ENCODE measurements around the gene DLG2.
A peak's percentile ranks its signal among the peaks of the same experiment; 100 is the strongest.
"Not testable (repeated sequence)": the region's sequence is repeated elsewhere in the genome, so short reads cannot be mapped to it uniquely, and the experiment has no call there.

Gene DLG2

DNA sequence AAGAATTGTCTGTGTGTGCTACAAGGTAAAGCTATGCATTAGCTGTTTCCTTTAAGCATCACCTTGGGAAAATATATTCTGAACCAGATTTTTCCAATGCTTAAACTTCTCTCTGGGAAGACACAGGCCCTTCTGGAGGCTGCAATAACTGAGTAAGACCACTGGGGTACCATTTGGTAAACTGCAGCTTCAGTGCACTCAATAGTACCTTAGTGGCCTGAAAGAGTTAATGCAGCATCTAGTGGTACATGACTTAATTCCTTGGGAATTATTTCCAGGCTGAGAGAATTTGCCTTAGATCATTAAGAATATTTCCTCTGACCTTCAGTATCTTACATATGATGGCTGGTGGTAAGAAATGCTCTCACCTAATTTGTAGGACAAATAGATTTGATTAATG lies 727.4 kb downstream of the DLG2 start:
- DNase-seq (ENCODE audit: low spot score), result peak; percentile 39

DNA sequence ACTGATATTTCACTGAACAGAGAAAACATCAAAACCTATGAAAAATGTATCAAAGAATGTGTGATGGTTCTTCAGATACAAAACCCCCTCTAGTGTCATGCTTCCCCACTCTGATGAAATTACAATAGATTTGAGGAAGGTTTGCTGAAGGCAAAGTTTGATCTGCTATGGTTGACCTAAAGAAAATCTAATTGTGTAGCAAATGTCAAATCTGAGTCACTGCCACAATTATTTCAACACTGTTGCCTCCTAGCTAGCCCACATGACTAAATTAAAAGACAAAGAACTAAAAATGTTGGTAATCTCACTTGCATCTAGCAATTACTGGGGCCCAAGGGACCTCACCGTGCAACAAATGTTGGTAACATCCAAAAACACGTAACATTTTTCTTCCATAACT lies 728.0 kb downstream of the DLG2 start:
- no peak for DNase-seq (ENCODE audit: low spot score)

DNA sequence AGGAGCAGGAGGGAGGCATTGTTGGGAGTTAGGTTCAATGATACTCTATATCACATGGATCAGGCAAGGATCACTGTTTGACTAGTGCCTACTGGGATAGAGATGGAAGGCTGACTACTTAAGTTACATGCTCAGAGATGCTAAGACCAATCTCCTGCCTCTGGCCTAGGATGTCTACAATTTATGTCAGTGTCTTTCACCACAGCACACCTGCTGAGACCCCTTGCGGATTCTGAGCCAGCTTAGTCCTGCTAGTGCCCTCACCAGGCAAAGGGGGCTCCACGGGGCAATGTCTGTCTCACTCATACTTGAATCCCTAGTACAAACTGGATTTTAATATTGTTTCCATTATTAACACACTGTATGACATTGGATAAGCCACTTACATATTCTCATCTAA lies 732.5 kb downstream of the DLG2 start:
- DNase-seq (ENCODE audit: low spot score), result no peak

DNA sequence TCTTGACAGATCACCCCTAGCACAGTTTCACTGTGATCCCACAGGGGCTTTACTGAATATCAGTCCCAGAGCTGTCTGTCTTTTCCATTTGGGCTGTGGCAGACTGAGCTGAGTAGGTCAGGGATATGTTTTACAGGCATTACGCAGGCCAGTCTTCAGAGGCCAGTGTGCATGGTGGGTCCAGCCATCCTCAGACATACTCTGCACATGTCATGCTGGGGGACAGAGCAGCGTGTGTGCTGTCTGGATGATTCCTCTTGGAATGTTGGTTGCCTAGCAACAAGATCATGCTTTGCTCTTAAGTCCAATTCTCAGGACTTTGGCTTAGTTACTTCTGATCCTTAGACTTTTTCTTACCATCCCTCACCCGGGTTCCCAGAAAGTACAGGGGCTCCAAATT lies 736.5 kb downstream of the DLG2 start:
- DNase-seq (ENCODE audit: low spot score), result no peak

DNA sequence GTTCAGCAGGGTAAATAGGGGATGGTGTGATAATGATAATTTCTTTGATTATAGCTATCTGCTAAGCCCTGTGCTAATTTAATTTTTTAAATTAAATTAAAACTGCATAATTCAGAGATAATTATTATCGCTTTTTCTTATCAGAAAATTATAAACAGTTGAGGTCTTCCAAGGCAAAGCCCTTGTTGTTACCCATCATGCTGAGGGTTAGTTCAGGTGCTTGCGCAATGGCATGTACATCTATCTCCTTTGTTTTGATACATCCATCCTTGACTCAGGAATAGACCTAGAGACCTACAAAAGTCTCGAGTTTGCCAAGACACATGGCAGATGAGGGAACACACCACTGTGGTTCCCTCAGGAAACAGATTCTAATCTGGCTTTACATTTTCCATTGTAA lies 737.6 kb downstream of the DLG2 start:
- DNase-seq (ENCODE audit: low spot score), result no peak

DNA sequence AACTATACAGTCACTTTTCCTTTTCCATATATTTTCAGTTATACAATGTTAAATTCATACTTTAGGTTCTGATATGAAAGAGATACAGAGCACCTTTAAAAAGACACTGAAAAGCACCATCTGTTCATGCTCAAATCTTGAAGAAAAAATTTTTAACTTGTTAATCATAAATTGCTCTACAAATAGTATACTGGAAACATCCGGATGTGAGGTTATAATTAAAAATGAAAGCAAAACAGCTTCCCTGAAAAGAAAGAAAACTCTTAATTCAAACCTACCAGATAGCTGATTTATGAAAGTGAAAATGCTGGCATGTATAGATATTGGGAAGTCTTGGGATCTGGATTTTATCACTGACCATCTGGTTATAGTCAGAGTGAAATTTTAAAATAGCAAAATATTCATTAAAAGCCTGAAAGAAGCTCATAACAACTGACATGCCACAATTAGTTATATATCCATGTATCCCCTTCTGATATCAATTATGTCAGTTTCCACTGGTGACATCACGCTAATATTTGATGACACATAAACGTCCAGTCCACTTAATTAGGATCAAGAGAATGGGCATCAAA lies 740.0 kb downstream of the DLG2 start:
- DNase-seq (ENCODE audit: low spot score), result no peak

DNA sequence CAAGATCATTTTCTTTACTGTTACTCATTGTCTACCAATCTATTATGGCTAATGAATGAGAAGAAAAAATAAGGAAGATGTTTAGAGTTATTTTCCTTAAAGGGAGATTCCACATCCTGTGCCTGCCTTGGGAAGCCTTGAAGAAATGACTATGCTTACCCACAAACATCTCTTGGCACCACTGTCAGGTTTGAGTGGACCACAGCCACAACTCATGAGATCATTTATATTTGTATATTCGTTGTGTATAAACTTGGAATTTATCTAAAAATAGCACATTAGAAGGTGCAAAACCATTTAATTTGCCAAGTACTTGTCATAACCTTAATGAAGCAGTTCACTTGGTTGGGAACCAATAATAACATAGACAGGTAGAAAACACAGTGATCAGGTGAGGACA lies 740.8 kb downstream of the DLG2 start:
- no peak for DNase-seq (ENCODE audit: low spot score)

DNA sequence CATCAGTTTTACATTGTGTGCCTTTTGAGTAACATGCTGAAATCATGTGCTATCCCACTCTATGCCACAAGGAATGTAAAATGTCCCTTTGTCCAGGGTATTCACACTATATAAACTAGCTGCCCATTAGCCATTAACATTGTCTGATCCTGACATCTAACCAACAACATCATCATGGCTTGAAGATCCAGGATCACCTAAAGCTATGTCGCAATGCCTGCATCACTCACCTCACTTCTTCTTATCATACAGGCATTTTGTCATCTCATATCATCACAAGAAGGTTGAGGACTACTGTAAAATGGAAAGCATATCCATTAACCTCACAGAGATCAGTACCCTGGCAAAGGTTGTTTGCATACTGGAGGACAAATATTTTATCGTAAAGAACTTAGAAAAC lies 742.3 kb downstream of the DLG2 start:
- DNase-seq (ENCODE audit: low spot score), result no peak

DNA sequence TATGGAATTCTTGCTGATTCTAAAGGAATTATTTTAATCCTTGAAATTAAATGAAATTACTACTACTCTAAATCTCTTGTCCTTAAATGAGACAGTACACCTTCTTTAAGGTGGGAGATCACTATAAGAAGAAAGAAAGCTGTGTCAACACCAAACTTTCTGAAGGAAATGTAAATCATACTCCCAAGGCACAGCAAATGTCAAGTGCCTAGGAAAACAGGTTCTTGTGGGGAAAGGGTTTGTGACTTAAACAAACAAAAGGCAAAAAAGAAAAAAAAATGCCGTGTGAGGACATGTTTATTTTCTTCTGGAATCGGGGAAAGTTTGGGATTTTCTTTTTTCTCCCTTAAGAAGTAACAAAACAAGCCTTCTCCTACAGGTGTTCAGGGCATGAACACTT lies 745.1 kb downstream of the DLG2 start:
- no peak for DNase-seq (ENCODE audit: low spot score)

DNA sequence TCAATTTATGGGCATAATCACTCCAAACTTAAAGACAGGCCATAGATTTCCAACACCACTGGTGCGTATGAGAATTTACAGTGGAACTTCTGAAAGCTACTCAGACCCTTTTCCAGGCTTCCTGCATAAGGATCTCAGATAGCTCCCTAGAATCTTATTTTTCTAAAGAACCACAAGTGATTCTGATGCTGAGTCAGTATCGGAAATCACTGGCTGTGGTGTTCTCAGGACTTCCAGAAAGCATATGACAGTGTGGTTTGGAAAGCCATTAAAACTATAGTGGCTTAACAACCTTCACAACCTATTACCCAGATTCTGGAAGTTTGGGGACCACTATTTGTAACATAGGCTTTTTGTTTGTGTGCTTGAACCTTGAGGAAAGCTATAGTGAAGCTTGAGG lies 756.0 kb downstream of the DLG2 start:
- DNase-seq (ENCODE audit: low spot score), result no peak

DNA sequence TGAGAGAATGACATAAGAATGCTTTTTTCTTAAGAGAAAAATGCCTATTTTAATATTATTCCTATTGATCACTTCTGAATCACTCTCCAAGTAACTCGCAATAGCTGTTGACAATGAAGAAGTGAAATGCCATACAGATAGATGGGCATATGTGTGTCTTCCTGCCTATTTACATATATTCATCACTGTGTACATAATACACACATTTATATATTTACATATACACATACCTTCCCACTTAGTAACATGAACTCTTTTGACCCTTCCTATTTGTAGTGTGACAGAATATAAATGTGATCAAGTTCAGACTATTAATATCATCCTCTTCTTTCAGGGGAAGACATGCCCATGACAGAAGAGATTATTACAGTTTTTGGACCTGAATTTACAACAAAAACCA lies 756.7 kb downstream of the DLG2 start:
- DNase-seq (ENCODE audit: low spot score), result no peak

DNA sequence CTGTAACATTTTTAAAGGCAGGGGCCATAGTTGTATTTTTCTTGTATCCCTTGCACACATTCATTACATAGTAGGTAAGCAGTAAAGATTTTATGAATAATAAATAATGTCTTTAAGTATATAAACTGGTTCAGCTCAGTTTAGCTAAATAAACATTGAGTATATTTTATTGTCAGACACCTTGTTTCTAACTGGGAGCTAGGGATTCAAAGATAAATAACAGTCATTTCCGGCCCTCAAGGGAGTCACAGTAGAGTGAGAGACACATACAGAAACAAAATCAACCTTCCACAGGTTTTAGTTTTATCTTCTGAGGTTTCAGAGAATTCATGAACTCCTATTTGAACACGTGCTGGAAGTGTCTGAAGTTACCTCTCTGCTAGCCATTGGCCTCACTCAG lies 760.2 kb downstream of the DLG2 start:
- no peak for DNase-seq (ENCODE audit: low spot score)

DNA sequence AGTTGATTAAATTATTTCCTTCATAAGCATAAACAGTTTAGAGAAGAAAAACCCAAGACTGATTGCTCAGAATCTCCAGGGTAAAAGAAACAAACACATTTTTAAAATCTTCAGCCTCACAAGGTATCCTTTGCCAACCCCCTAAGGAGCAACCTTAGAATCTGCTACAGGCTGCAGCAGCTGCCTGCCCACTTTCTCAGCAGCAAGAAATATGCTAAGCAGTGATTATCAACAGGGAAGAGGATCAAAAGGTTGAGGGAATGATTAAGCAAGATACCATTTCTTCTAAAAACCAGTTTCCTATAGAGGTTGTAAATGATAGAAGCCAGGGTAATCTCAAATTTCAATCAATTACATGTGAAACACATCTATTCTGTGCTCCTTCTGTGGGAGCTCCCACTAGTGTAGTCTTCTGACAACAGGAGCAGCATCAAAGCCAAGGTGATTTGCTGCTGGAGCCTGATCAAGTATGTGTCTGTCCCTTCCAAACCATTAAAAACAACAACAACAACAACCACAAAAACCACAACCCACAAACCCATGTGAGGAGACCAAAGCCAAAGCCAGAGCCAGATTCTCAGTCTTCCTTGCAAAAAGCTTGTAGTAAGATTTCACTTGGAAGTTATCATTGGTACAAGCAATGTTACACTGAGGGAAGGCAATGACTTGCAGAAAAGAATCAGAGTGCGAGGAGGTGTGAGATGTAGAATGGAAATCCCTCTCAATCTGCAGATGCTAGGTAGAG lies 761.2 kb downstream of the DLG2 start:
- no peak for DNase-seq (ENCODE audit: low spot score)

DNA sequence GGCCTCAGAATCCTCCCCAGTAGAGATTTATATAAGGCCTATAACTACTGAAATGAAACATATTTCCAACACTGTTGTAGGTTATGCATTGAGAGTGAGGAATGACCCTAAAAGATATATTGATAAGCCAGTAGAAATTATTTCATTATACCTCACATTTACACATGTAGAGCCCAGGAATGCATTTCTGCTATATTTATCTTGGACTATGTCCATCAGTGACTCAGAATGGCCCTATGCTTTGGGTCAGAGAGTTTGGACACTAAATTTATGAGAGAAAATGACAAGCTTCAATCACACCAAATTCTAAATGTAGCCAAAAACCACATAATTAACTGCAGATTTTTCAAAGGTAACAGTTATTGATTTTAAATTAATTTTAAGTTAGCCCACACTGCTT lies 761.9 kb downstream of the DLG2 start:
- no peak for DNase-seq (ENCODE audit: low spot score)

DNA sequence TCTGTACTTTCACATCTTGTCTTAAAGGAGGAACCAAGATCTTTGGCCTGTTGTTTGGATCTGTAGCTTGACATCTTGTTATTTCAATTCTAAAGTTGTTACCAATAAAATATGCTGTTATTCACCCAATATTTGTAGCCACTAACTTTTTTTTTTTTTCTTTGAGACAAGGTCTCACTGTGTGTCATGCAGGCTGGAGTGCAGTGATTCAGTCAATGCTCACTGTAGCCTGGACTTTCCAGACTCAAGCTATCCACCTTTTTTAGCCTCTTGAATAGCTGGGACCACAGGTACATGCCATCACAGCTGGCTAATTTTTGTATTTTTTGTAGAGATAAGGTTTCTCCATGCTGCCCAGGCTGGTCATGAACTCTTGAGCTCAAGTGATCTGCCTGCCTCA lies 769.4 kb downstream of the DLG2 start:
- no peak for DNase-seq (ENCODE audit: low spot score)

DNA sequence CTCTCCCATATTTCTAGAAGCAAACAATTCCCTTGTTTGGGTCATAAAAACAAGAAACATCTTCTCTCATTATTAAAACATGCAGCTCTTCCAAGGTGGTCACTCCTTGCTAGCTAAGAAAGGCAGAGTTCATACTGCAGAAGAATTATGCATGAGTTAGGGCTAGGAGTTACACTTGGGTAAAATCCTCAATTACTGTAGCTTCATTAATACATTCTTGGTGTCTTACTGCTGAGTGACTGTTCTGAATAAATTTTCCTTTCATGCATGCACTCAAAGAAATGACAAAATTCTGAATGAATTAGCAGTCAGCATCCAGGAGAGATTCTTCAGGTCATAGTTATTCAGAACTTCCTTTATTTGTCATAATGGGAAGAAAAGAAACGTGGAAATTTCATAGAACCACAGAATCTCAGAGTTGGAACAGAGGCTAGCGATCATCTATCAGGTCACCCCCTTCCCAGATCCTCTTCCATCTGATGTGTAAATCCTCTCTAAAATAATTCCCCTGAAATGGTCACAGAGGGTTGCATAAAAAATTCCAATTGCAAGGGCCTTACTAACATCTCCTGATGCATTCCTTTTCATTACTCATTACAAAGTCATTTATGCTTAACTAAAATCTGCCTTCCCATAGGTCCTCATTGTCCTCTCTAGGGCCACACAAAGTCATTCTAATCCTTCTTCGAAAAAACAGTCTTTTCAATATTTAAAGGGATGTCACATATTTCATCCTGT lies 771.5 kb downstream of the DLG2 start:
- DNase-seq (ENCODE audit: low spot score), result no peak

DNA sequence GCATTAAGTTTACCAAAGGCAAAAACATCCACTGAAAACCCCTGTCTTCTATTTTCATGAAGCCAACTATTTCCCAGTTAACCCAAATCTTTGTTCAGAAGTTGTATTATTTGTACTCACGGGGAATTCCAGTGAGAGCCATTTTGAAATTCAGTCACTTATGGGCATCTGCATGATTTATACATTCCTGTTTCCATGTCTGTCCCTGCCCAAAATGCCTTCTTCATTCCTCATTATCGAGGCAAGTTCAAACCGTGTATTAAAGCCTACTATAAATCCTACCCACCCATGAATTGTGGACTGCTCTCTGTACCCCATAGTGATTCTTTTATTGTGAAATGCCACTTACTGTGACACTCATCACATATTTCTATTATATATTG lies 772.7 kb downstream of the DLG2 start:
- no peak for DNase-seq (ENCODE audit: low spot score)

DNA sequence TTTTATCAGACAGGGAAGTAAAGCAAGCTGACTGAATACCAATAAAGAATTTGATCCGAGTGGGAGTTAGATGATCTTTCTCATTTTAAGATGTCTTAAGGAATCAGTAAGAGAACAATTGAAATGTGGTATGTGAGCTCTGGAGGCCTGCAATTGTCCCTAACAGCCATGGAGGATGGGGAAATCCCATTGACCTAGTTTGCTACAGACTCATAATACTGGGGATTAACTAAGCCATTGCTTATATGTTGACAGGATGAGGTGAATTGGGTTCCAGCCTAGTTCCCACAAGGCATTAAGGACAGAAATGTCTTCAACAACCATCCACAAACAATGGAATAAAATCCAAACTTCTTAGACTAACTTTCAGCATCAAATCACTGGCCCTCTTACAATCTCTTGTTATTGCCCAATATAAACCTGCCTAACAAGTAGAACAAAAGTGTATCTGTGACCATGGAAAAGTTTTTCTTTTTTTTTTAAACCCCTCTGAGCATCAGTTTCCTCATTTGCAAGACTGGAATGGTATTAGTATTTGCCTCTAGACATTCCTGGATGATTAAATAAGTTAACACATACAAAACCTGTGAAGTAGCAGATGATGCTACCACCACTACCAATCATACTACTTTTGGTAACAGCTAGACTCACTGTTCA lies 773.2 kb downstream of the DLG2 start:
- DNase-seq (ENCODE audit: low spot score), result no peak

DNA sequence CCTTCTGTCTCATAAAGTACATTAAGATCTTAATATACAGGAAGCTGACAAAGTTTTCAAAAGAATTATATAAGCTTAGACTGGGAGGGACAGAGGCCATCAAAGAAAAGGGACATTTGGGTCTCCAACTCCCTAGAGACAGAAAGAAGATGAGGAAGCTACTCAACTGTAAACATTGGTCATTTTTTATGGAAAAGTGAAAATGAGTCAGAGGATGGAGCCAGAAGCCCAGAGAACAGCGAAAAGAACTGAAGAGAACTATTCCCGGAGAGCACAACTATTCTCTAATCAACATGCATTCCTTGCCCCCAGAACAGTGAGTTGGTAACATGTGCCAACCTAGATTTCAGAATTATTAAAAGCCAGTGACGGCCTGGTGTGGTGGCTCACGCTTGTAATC lies 779.3 kb downstream of the DLG2 start:
- DNase-seq (ENCODE audit: low spot score), result no peak

DNA sequence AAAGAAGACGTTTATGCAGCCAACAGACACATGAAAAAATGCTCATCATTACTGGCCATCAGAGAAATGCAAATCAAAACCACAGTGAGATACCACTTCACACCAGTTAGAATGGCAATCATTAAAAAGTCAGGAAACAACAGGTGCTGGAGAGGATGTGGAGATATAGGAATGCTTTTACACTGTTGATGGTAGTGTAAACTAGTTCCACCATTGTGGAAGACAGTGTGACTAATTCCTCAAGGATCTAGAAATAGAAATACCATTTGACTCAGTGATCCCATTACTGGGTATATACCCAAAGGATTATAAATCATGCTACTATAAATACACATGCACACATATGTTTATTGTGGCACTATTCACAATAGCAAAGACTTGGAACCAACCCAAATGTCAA lies 786.9 kb downstream of the DLG2 start:
- DNase-seq (ENCODE audit: low spot score), result not testable (repeated sequence)

DNA sequence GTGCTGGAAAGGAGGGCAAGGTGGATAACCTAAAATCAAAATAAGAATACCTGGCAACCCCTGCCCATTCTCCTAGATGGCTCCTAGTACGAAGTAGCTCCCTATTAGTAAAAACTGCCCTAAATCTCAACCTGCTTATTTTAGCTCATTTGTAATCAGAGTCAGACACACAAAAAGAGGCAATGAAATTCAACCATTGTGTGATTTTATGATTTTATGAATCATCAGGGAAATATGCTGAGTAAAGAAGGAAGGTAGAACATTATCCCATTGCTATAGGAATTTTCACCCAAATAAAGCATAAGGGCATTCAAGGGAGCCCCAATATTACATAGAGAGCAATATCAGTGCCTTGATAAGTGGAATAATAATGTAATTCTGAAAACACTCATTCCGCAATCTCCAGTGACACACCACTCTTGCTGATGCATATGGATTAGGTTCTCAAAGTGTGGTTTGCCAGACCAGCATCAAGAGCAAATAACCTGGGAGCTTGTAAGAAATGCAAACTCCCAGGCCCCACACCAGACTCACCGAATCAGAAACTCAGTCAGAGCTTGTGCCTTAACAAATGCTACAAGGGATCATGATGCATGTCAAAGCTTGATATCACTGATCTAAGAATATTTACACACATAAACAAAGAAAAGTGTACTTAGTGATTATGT lies 789.6 kb downstream of the DLG2 start:
- no peak for DNase-seq (ENCODE audit: low spot score)

DNA sequence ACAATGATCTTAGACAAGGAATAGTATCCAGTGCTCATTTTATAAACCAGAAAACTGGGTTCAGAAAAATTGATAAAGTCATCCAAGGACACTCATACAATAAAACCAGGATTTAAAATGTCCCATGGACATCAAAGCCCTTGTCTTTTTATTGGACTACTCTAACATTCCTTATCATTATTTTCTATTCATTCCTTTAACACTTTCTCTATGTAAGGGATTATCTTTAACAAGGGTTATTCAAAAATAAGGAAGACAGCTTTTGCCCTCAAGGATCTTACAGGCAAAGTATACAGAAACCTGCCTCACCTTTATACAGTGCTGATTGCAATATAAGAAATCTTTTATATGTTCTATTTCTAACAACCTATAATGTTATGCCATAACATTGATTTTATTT lies 790.8 kb downstream of the DLG2 start:
- no peak for DNase-seq (ENCODE audit: low spot score)
